ENCODE results near the gene RUSF1. TPM values are rescaled to one million over a fixed set of nuclear protein-coding genes. Genes with fewer than 3 reads are reported as not detected.
"Not testable (repeated sequence)": the region's sequence is repeated elsewhere in the genome, so short reads cannot be mapped to it uniquely, and the experiment has no call there.

The RUSF1 gene
- total RNA-seq, 3 donors from 2014 or later, result 43.9 to 49.1 (median 45.9) TPM

GRCh38 chr16:31487071-31487719 lies 21.0 kb downstream of the RUSF1 start:
- Mint-ChIP-seq H3K36me3 (ENCODE audit: insufficient read depth) (peaks cover 4% of the 10 kb centered on the region), H3K4me3 (peak overlapping the region; percentile 87), H3K27me3 (ENCODE audit: low read depth) (no peaks in the 10 kb centered on the region), H3K9me3 (no peaks in the 10 kb centered on the region), H3K4me1 (ENCODE audit: low read depth) (peaks cover 13% of the 10 kb centered on the region)
- DNase-seq (no peak), ATAC-seq (peak in 1 of 2 donors; percentile 22)

- H3K36me3 Mint-ChIP-seq (ENCODE audit: insufficient read depth), result peaks cover 4% of the 10 kb centered on the region
- H3K4me3 Mint-ChIP-seq, result no peak overlapping the region
- no peaks in the 10 kb centered on the region for H3K27me3 Mint-ChIP-seq (ENCODE audit: low read depth)
- ATAC-seq, result no peak
- no peaks in the 10 kb centered on the region for H3K9me3 Mint-ChIP-seq
- DNase-seq, result no peak
- peaks cover 13% of the 10 kb centered on the region for H3K4me1 Mint-ChIP-seq (ENCODE audit: low read depth)
Observed at GRCh38 chr16:31486045-31486444, 22.1 kb downstream of the RUSF1 start.

GRCh38 chr16:31485571-31485970 lies 22.6 kb downstream of the RUSF1 start:
- ATAC-seq, result no peak

GRCh38 chr16:31484491-31485171 lies 23.6 kb downstream of the RUSF1 start:
- H3K9me3 Mint-ChIP-seq, result no peaks in the 10 kb centered on the region
- H3K27me3 Mint-ChIP-seq (ENCODE audit: low read depth), result no peaks in the 10 kb centered on the region
- ATAC-seq (no peak), DNase-seq (no peak)
- peaks cover 11% of the 10 kb centered on the region for H3K4me1 Mint-ChIP-seq (ENCODE audit: low read depth)
- no peaks in the 10 kb centered on the region for H3K36me3 Mint-ChIP-seq (ENCODE audit: insufficient read depth)
- no peak overlapping the region for H3K4me3 Mint-ChIP-seq

More at GRCh38 chr16:31485571-31485970, 22.6 kb downstream of the RUSF1 start:
- Mint-ChIP-seq H3K4me1 (ENCODE audit: low read depth) (peaks cover 13% of the 10 kb centered on the region), H3K9me3 (no peaks in the 10 kb centered on the region), H3K36me3 (ENCODE audit: insufficient read depth) (no peaks in the 10 kb centered on the region), H3K4me3 (no peak overlapping the region), H3K27me3 (ENCODE audit: low read depth) (no peaks in the 10 kb centered on the region)
- no peak for DNase-seq

GRCh38 chr16:31484048-31484447 lies 24.1 kb downstream of the RUSF1 start:
- not testable (repeated sequence) for H3K9me3 Mint-ChIP-seq; H3K27me3 Mint-ChIP-seq (ENCODE audit: low read depth); H3K36me3 Mint-ChIP-seq (ENCODE audit: insufficient read depth); H3K4me3 Mint-ChIP-seq; DNase-seq; ATAC-seq
- H3K4me1 Mint-ChIP-seq (ENCODE audit: low read depth), result peaks cover 11% of the 10 kb centered on the region

GRCh38 chr16:31483081-31483480 lies 25.1 kb downstream of the RUSF1 start, which contains the start of gene SLC5A2:
TSS of gene SLC5A2 (plus strand) at chr16:31483123. CDS start at chr16:31483137, 14 bp downstream.
- Mint-ChIP-seq H3K9me3 (no peaks in the 10 kb centered on the region), H3K27me3 (ENCODE audit: low read depth) (no peaks in the 10 kb centered on the region), H3K36me3 (ENCODE audit: insufficient read depth) (no peaks in the 10 kb centered on the region), H3K4me1 (ENCODE audit: low read depth) (peaks cover 13% of the 10 kb centered on the region), H3K4me3 (no peak within 1 kb of the TSS)
- DNase-seq, result no peak
- no peak for ATAC-seq

- Mint-ChIP-seq H3K4me3 (no peak overlapping the region), H3K4me1 (ENCODE audit: low read depth) (peaks cover 13% of the 10 kb centered on the region), H3K36me3 (ENCODE audit: insufficient read depth) (no peaks in the 10 kb centered on the region), H3K9me3 (no peaks in the 10 kb centered on the region), H3K27me3 (ENCODE audit: low read depth) (no peaks in the 10 kb centered on the region)
- ATAC-seq (no peak), DNase-seq (no peak)
Observed at GRCh38 chr16:31480851-31481536, 27.2 kb downstream of the RUSF1 start.

GRCh38 chr16:31479751-31480150 lies 28.4 kb downstream of the RUSF1 start:
- Mint-ChIP-seq H3K4me1 (ENCODE audit: low read depth) (peaks cover 15% of the 10 kb centered on the region), H3K9me3 (no peaks in the 10 kb centered on the region), H3K27me3 (ENCODE audit: low read depth) (no peaks in the 10 kb centered on the region), H3K4me3 (no peak overlapping the region), H3K36me3 (ENCODE audit: insufficient read depth) (no peaks in the 10 kb centered on the region)
- DNase-seq, result no peak
- no peak for ATAC-seq

GRCh38 chr16:31478956-31479355 lies 29.2 kb downstream of the RUSF1 start:
- ATAC-seq (no peak), DNase-seq (no peak)
- no peaks in the 10 kb centered on the region for H3K9me3 Mint-ChIP-seq
- no peak overlapping the region for H3K4me3 Mint-ChIP-seq
- no peaks in the 10 kb centered on the region for H3K27me3 Mint-ChIP-seq (ENCODE audit: low read depth)
- H3K4me1 Mint-ChIP-seq (ENCODE audit: low read depth), result peaks cover 15% of the 10 kb centered on the region
- no peaks in the 10 kb centered on the region for H3K36me3 Mint-ChIP-seq (ENCODE audit: insufficient read depth)

GRCh38 chr16:31477220-31478216 lies 30.7 kb downstream of the RUSF1 start:
- peak overlapping the region; percentile 75 for H3K4me3 Mint-ChIP-seq

GRCh38 chr16:31476303-31477219 lies 31.6 kb downstream of the RUSF1 start:
- Mint-ChIP-seq H3K4me1 (ENCODE audit: low read depth) (peaks cover 18% of the 10 kb centered on the region), H3K36me3 (ENCODE audit: insufficient read depth) (no peaks in the 10 kb centered on the region), H3K4me3 (peak overlapping the region; percentile 79), H3K27me3 (ENCODE audit: low read depth) (peaks cover 12% of the 10 kb centered on the region), H3K9me3 (no peaks in the 10 kb centered on the region)
- peak; percentile 91 for DNase-seq
- ATAC-seq, result peak; percentile 88 to 92

More at GRCh38 chr16:31477220-31478216, 30.7 kb downstream of the RUSF1 start:
- Mint-ChIP-seq H3K9me3 (no peaks in the 10 kb centered on the region), H3K27me3 (ENCODE audit: low read depth) (peaks cover 10% of the 10 kb centered on the region), H3K4me1 (ENCODE audit: low read depth) (peaks cover 16% of the 10 kb centered on the region), H3K36me3 (ENCODE audit: insufficient read depth) (no peaks in the 10 kb centered on the region)
- DNase-seq (no peak), ATAC-seq (peak; percentile 38 to 42)

- ATAC-seq (no peak), DNase-seq (no peak)
- H3K27me3 Mint-ChIP-seq (ENCODE audit: low read depth), result peaks cover 12% of the 10 kb centered on the region
- H3K4me1 Mint-ChIP-seq (ENCODE audit: low read depth), result peaks cover 20% of the 10 kb centered on the region
- H3K4me3 Mint-ChIP-seq, result peak overlapping the region; percentile 79
- no peaks in the 10 kb centered on the region for H3K36me3 Mint-ChIP-seq (ENCODE audit: insufficient read depth)
- H3K9me3 Mint-ChIP-seq, result no peaks in the 10 kb centered on the region
Observed at GRCh38 chr16:31475946-31476302, 32.3 kb downstream of the RUSF1 start.

Measured in activated T-cell treated with anti-CD3 and anti-CD28 coated beads, Interleukin-2, amount 50 U/mL, for 4 hours (primary cell).